Measurements from ENCODE around the gene ARID3C. TPM values are rescaled to one million over a fixed set of nuclear protein-coding genes. Genes with fewer than 3 reads are reported as not detected.

Gene ARID3C
- total and polyA plus RNA-seq, 11 donors, result 0.20 TPM; not detected in 10

GRCh38 chr9:34575241-34575640, 53.6 kb downstream of the ARID3C start:
- DNase-seq (no peak), ATAC-seq (no peak)
- intact Hi-C loops (cut with DNase I), result no loop called here
- Histone ChIP-seq H3K9me3 (no peaks in the 10 kb centered on the region), H3K27ac (no peak overlapping the region), H3K4me1 (peaks cover 0 to 30% (median 11%) of the 10 kb centered on the region in 12 donors), H3K4me3 (no peak overlapping the region), H3K27me3 (peaks cover 0 to 37% (median 15%) of the 10 kb centered on the region in 9 donors), H3K36me3 (no peaks in the 10 kb centered on the region)
- WGBS, 4 donors, result 46 to 66% (median 61%) methylated on average over 8 of the region's 8 CpGs
- TF ChIP-seq POLR2A (IDR thresholded peaks at IDR 0.05), result no peak
- TF ChIP-seq CTCF (IDR thresholded peaks at IDR 0.05), result no peak

- peaks cover 0 to 30% (median 15%) of the 10 kb centered on the region in 9 donors for H3K27me3 ChIP-seq
These were observed 54.3 kb downstream of the ARID3C start for GRCh38 chr9:34574571-34574970.

DNA sequence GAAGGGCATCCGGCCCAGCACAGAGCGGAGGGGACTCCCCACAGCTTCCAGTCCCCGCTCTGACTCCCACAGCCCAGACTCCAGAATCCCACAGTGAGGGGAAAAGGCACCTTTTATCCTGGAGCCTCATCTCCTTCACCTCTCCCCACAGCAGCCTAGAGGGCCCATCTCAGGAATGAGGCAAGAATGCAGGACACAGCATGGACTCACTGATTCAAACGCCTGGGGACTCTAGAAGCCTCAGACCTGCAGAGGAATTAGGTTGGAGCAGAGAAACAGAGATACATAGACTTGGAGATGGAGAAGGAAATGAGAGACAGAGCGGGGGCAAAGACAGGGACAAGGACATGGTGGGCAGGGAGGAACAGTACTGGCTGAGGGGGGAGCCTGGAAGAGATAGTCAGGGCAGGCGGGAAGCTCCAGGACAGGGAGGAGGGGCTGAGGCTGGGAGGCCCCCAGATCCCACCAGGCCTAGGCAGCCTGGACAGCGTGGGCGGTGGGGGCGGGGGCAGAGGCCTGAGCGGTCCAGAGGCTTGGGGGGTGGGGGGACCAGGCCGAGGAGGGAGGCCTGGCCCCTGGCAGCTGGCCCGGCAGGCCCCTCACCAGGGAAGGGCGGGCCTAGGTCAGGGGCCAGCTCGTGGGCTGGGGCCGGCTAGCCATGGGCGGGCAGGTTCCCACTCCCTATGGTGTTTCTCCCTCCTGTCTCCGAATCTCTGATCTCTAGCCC, 55.1 kb downstream of the ARID3C start:
- Histone ChIP-seq H3K9me3 (no peaks in the 10 kb centered on the region), H3K4me1 (peaks cover 0 to 19% (median 7%) of the 10 kb centered on the region in 12 donors), H3K36me3 (no peaks in the 10 kb centered on the region), H3K27ac (no peak overlapping the region), H3K27me3 (peaks cover 0 to 24% (median 12%) of the 10 kb centered on the region in 9 donors), H3K4me3 (no peak overlapping the region)
- WGBS, 4 donors, result 83 to 88% (median 88%) methylated on average over 14 to 17 of the region's 17 CpGs
- TF ChIP-seq POLR2A (IDR thresholded peaks at IDR 0.05), result no peak
- TF ChIP-seq CTCF (IDR thresholded peaks at IDR 0.05), result no peak
- DNase-seq (no peak), ATAC-seq (no peak)
- intact Hi-C loops (cut with DNase I), result no loop called here

More at GRCh38 chr9:34574571-34574970, 54.3 kb downstream of the ARID3C start:
- ATAC-seq (no peak), DNase-seq (peak in 1 of 5 donors; percentile 2)
- H3K9me3 ChIP-seq, result no peaks in the 10 kb centered on the region
- no peak overlapping the region for H3K4me3 ChIP-seq
- WGBS, 4 donors, result 91 to 98% (median 94%) methylated on average over 9 to 12 of the region's 12 CpGs
- no peak overlapping the region for H3K27ac ChIP-seq
- intact Hi-C loops (cut with DNase I), result no loop called here
- no peaks in the 10 kb centered on the region for H3K36me3 ChIP-seq
- no peak for TF ChIP-seq CTCF (IDR thresholded peaks at IDR 0.05)
- no peak for TF ChIP-seq POLR2A (IDR thresholded peaks at IDR 0.05)
- peaks cover 0 to 27% (median 10%) of the 10 kb centered on the region in 12 donors for H3K4me1 ChIP-seq

- H3K9me3 ChIP-seq, result no peaks in the 10 kb centered on the region
- DNase-seq, result no peak
- intact Hi-C loops (cut with DNase I), result no loop called here
- H3K27me3 ChIP-seq, result peaks cover 0 to 13% (median 3%) of the 10 kb centered on the region in 9 donors
- H3K4me3 ChIP-seq, result no peak overlapping the region
- no peak for ATAC-seq
- no peaks in the 10 kb centered on the region for H3K36me3 ChIP-seq
- no peak overlapping the region for H3K27ac ChIP-seq
- peaks cover 0 to 8% (median 0%) of the 10 kb centered on the region in 12 donors for H3K4me1 ChIP-seq
- 86 to 90% (median 89%) methylated on average over 6 of the region's 6 CpGs for WGBS, 4 donors
- TF ChIP-seq POLR2A (IDR thresholded peaks at IDR 0.05), result no peak
These were observed 56.2 kb downstream of the ARID3C start for GRCh38 chr9:34572628-34573027.
